ENCODE results near the gene SYMPK. TPM values are rescaled to one million over a fixed set of nuclear protein-coding genes. Genes with fewer than 3 reads are reported as not detected.

SYMPK gene
- total RNA-seq, 2 experiments from 2014 or later = 63.3 to 65.0 TPM

DNA sequence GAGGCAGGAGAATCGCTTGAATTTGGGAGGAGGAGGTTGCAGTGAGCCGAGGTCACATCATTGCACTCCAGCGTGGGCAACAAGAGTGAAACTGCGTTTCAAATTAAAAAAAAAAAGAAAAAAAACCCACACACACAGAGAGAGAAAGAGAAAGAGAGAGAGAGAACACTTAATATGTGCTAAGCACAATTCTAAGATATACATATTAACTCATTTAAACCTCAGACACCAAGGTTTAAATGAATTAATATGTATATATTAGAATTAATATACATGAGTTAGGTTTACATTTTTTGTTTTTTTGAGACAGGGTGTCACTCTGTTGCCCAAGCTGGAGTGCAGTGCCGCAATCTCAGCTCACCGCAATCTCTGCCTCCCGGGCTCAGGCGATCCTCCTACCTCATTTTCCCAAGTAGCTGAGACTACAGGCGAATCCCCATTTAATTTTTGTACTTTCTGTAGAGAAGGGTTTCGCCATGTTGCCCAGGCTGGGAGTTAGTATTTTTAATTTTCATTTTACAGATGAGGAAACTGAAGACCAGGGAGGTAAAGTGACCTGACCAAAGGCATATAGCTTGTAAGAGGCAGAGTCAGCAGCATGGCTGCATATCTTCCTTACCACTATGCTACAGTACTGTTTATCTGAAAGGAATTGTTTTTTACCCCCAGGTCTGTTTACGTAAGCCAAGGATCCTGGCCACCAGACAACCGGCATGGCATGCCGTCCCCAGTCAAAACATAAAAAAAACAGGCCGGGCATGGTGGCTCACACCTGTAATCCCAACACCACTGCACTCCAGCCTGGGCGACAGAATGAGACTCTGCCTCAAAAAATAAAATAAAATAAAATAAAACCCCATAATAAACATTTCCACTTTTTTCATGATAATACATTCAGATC is 2.3 kb downstream of the SYMPK start:
- Mint-ChIP-seq H3K27ac (peak overlapping the region; percentile 53), H3K36me3 (ENCODE audit: low read depth) (peaks cover 35% of the 10 kb centered on the region), H3K4me1 (ENCODE audit: low read depth) (peaks cover 35% of the 10 kb centered on the region), H3K27me3 (peaks cover 25% of the 10 kb centered on the region), H3K4me3 (peak overlapping the region; percentile 63), H3K9me3 (no peaks in the 10 kb centered on the region)
- TF ChIP-seq, protein P1, sequence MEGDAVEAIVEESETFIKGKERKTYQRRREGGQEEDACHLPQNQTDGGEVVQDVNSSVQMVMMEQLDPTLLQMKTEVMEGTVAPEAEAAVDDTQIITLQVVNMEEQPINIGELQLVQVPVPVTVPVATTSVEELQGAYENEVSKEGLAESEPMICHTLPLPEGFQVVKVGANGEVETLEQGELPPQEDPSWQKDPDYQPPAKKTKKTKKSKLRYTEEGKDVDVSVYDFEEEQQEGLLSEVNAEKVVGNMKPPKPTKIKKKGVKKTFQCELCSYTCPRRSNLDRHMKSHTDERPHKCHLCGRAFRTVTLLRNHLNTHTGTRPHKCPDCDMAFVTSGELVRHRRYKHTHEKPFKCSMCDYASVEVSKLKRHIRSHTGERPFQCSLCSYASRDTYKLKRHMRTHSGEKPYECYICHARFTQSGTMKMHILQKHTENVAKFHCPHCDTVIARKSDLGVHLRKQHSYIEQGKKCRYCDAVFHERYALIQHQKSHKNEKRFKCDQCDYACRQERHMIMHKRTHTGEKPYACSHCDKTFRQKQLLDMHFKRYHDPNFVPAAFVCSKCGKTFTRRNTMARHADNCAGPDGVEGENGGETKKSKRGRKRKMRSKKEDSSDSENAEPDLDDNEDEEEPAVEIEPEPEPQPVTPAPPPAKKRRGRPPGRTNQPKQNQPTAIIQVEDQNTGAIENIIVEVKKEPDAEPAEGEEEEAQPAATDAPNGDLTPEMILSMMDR (IDR thresholded peaks at IDR 0.05) = no peak
- no peak overlapping the region for H3K4me3 ChIP-seq (ENCODE audit: low read length)
- ChIA-PET POLR2A (interaction anchor here (0.6 kb wide), 1 partner anchor 42 kb away, joined by 3 read pairs; the partner anchor contains the start of gene MYPOP), CTCF (interaction anchor here (1.3 kb wide), 2 partner anchors 44 to 91 kb away, joined by 3 to 4 read pairs; no protein-coding TSS in a partner anchor)
- peaks cover 18% of the 10 kb centered on the region for H3K36me3 ChIP-seq (ENCODE audit: insufficient read depth, low read length)
- peaks cover 29% of the 10 kb centered on the region for H3K4me1 ChIP-seq (ENCODE audit: insufficient read depth, low read length)
- DNase-seq (no peak), ATAC-seq (ENCODE audit: poor library complexity) (no peak)
- peaks cover 9 to 13% of the 10 kb centered on the region in 2 experiments for H3K27me3 ChIP-seq (ENCODE audit: control insufficient read depth in 1 of 2, insufficient read depth in 2 of 2, low read length in 2 of 2)
- H3K9me3 ChIP-seq (ENCODE audit: control insufficient read depth in 1 of 2, insufficient read depth in 1 of 2, low read length in 2 of 2) = peaks cover 0 to 4% of the 10 kb centered on the region in 2 experiments
- H3K27ac ChIP-seq (ENCODE audit: low read depth in 1 of 2, low read length in 2 of 2) = no peak overlapping the region
- intact Hi-C loops (cut with DNase I, micrococcal nuclease) = loop anchor here in 1 of 2 experiments (5.0 to 10.0 kb wide), 5 partner anchors 42 to 906 kb away; partner anchors contain the start of genes CLPTM1, MYPOP, POLR1G and PPP1R13L

DNA sequence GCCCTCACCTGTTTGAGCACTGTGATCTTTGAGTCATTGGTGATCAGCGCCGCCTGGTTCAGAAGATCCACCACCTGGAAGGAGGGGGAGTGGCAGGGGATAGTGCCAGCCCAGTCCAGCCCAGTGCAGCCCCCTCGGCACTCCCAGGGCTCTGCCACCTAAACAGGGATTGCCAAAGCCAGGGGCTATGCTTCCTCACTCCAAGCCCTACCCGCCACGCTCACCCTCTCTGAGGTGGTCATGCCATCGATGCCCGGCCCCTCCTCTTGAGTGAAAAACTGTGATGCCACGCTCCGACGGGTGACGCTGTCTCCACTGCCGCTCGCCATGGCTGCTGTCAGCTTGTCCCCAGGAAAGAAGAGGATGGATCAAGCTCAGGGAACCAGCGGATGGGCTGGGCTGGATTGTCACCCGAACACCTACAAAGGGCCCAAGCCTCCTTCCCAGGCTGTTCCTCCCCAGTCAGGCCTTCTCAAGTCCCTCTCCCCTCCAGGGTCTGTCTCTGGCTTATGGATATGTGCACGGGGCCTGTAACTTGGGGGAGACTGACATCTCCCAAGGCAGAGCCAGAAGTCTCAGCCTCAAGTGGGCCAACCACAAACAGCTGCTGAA is 8.7 kb downstream of the SYMPK start:
- Mint-ChIP-seq H3K9me3 (no peaks in the 10 kb centered on the region), H3K27me3 (no peaks in the 10 kb centered on the region), H3K36me3 (ENCODE audit: low read depth) (peaks cover 74% of the 10 kb centered on the region), H3K4me3 (no peak overlapping the region), H3K4me1 (ENCODE audit: low read depth) (peaks cover 5% of the 10 kb centered on the region), H3K27ac (no peak overlapping the region)
- TF ChIP-seq, protein P1 (IDR thresholded peaks at IDR 0.05) = no peak
- Histone ChIP-seq H3K27me3 (ENCODE audit: control insufficient read depth in 1 of 2, insufficient read depth in 2 of 2, low read length in 2 of 2) (no peaks in the 10 kb centered on the region), H3K4me3 (ENCODE audit: low read length) (no peak overlapping the region), H3K27ac (ENCODE audit: low read depth in 1 of 2, low read length in 2 of 2) (no peak overlapping the region), H3K36me3 (ENCODE audit: insufficient read depth, low read length) (peaks cover 56% of the 10 kb centered on the region), H3K4me1 (ENCODE audit: insufficient read depth, low read length) (no peaks in the 10 kb centered on the region), H3K9me3 (ENCODE audit: control insufficient read depth in 1 of 2, insufficient read depth in 1 of 2, low read length in 2 of 2) (no peaks in the 10 kb centered on the region)
- intact Hi-C loops (cut with DNase I, micrococcal nuclease) = no loop called here
- CTCF ChIA-PET = interaction anchor here (1.3 kb wide), 1 partner anchor 37 kb away, joined by 6 read pairs; no protein-coding TSS in a partner anchor
- DNase-seq (no peak), ATAC-seq (ENCODE audit: poor library complexity) (no peak)
- POLR2A ChIA-PET = no interaction called here

DNA sequence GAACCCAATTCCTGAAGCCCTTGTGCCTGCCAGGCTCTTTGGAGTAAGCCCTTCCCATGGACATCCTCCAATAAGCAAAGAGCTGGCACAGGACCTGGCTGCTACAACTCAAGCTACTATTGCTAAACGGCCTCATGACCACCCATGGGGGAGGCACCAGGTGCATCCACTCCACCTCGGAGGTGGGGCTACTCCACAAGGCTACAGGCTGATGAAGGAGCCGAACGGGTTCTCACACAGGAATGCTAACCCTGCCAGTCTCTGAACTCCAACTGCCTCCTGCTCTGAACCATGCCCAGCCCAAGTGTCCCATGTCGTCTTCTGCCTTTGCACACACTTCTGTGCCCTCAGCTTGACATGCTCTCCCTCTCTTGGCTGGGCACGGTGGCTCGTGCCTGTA is 10.0 kb downstream of the SYMPK start:
- TF ChIP-seq, protein P1 (IDR thresholded peaks at IDR 0.05) = no peak
- no peak for ATAC-seq (ENCODE audit: poor library complexity)
- Mint-ChIP-seq H3K9me3 (no peaks in the 10 kb centered on the region), H3K4me3 (no peak overlapping the region), H3K36me3 (ENCODE audit: low read depth) (peaks cover 76% of the 10 kb centered on the region), H3K4me1 (ENCODE audit: low read depth) (peaks cover 5% of the 10 kb centered on the region), H3K27ac (no peak overlapping the region), H3K27me3 (no peaks in the 10 kb centered on the region)
- Histone ChIP-seq H3K4me1 (ENCODE audit: insufficient read depth, low read length) (no peaks in the 10 kb centered on the region), H3K9me3 (ENCODE audit: control insufficient read depth in 1 of 2, insufficient read depth in 1 of 2, low read length in 2 of 2) (no peaks in the 10 kb centered on the region), H3K27me3 (ENCODE audit: control insufficient read depth in 1 of 2, insufficient read depth in 2 of 2, low read length in 2 of 2) (no peaks in the 10 kb centered on the region), H3K36me3 (ENCODE audit: insufficient read depth, low read length) (peaks cover 63% of the 10 kb centered on the region), H3K4me3 (ENCODE audit: low read length) (no peak overlapping the region), H3K27ac (ENCODE audit: low read depth in 1 of 2, low read length in 2 of 2) (no peak overlapping the region)
- intact Hi-C loops (cut with DNase I, micrococcal nuclease) = no loop called here
- POLR2A ChIA-PET = no interaction called here
- CTCF ChIA-PET = interaction anchor here (1.3 kb wide), 1 partner anchor 36 kb away, joined by 6 read pairs; no protein-coding TSS in a partner anchor
- DNase-seq = no peak
